GM19025 (cell line): Measurements from ENCODE around the gene CASP10.
"Not testable (repeated sequence)": the region's sequence is repeated elsewhere in the genome, so short reads cannot be mapped to it uniquely, and the experiment has no call there.

Experiments
- ATAC-seq: cut with Tn5 transposase; IDR thresholded peaks from one replicate; pipeline ENCODE4 v1.9.1; 2021; ENCODE audit warnings: mild to moderate bottlenecking, low read depth, moderate library complexity; ENCODE audit not compliant: unreplicated experiment

CASP10 gene

GRCh38 chr2:201231781-201232466 lies 49.0 kb downstream of the CASP10 start:
- ATAC-seq, result peak; percentile 44

GRCh38 chr2:201232467-201232815 lies 49.5 kb downstream of the CASP10 start:
- no peak for ATAC-seq

- peak; percentile 88 for ATAC-seq
Measured at GRCh38 chr2:201233192-201233811, 50.4 kb downstream of the CASP10 start.

GRCh38 chr2:201233812-201234662 lies 51.1 kb downstream of the CASP10 start:
- peak; percentile 13 for ATAC-seq

GRCh38 chr2:201234663-201235135 lies 51.8 kb downstream of the CASP10 start:
- no peak for ATAC-seq

- ATAC-seq, result no peak
Measured at GRCh38 chr2:201235860-201236811, 53.2 kb downstream of the CASP10 start.

- no peak for ATAC-seq
Measured at GRCh38 chr2:201237486-201238123, 54.7 kb downstream of the CASP10 start.

- ATAC-seq, result not testable (repeated sequence)
Measured at GRCh38 chr2:201239167-201239935, 56.4 kb downstream of the CASP10 start.

- no peak for ATAC-seq
Measured at GRCh38 chr2:201242571-201243277, 59.8 kb downstream of the CASP10 start.

GRCh38 chr2:201244829-201245228 lies 61.9 kb downstream of the CASP10 start:
- no peak for ATAC-seq

- no peak for ATAC-seq
Measured at GRCh38 chr2:201246280-201246679, 63.3 kb downstream of the CASP10 start.

GRCh38 chr2:201248288-201248844 lies 65.4 kb downstream of the CASP10 start:
- no peak for ATAC-seq

GRCh38 chr2:201249889-201250288 lies 66.9 kb downstream of the CASP10 start:
- ATAC-seq, result no peak

GRCh38 chr2:201250741-201251140 lies 67.8 kb downstream of the CASP10 start:
- no peak for ATAC-seq

GRCh38 chr2:201254081-201254730 lies 71.3 kb downstream of the CASP10 start:
- ATAC-seq, result no peak

GRCh38 chr2:201255408-201256033 lies 72.6 kb downstream of the CASP10 start:
- ATAC-seq, result no peak

- no peak for ATAC-seq
Measured at GRCh38 chr2:201256082-201256481, 73.1 kb downstream of the CASP10 start.
